T-helper 1 cell treated with Interleukin-12 subunit alpha and Interleukin-12 subunit beta and Interleukin-4 antibody, amounts not matched to agents 30 μg/mL and 1 μg/mL, for 36 hours (primary cell): ENCODE data around the gene MAGI2.

ENCODE experiments used
- H3K27ac Mint-ChIP-seq: one replicate; pipeline ENCODE4 v1.8.0; 2021; ENCODE audit warnings: mild to moderate bottlenecking, mixed read lengths
- H3K27me3 Mint-ChIP-seq: one replicate; pipeline ENCODE4 v1.8.0; 2021; ENCODE audit warnings: low read depth, mixed read lengths
- H3K36me3 Mint-ChIP-seq: one replicate; pipeline ENCODE4 v1.8.0; 2021; ENCODE audit warnings: low read depth, mixed read lengths
- H3K4me1 Mint-ChIP-seq: one replicate; pipeline ENCODE4 v1.8.0; 2021; ENCODE audit warnings: low read depth, mixed read lengths
- H3K4me3 Mint-ChIP-seq: one replicate; pipeline ENCODE4 v1.8.0; 2021; ENCODE audit warnings: mild to moderate bottlenecking, moderate library complexity, mixed read lengths
- H3K9me3 Mint-ChIP-seq: one replicate; pipeline ENCODE4 v1.8.0; 2021; ENCODE audit warnings: mixed read lengths

The MAGI2 gene

DNA sequence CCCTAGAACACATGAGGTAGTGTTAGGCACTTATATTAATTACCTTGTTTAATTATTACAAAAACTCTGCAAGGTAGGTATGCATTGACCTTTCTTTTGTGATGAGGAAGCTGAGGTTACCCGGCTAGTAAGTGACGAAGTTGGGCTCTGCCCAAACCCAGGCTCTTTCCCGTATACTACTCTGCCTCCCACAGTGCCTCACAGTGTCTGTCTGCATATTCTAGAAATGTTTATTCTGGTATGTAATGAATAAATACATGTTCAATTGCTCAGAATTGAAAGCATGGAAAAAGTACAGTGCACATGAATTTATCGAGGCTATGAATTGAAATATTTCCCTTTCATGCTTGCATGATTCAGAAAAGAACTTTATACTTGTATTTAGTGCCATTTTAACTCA lies 1350.0 kb downstream of the MAGI2 start:
- Mint-ChIP-seq H3K36me3 (no peaks in the 10 kb centered on the region), H3K27ac (no peak overlapping the region), H3K4me1 (no peaks in the 10 kb centered on the region), H3K9me3 (no peaks in the 10 kb centered on the region), H3K27me3 (no peaks in the 10 kb centered on the region), H3K4me3 (no peak overlapping the region)

DNA sequence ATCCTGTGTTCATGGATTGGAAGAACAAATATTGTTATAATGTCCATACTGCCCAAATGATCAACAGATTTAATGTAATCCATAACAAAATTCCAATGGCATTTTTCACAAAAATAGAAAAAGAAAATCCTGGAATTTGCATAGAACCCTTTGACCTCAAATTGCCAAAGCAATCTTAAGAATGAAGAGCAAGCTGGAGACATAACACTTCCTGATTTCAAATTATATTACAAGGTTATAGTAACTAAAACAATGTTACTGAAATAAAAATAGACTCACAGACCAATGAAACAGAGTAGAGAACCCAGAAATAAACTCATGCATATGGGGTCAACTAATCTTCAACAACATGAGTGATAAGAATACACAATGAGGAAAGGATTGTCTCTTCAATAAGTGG lies 1352.4 kb downstream of the MAGI2 start:
- H3K36me3 Mint-ChIP-seq = no peaks in the 10 kb centered on the region
- H3K9me3 Mint-ChIP-seq = no peaks in the 10 kb centered on the region
- peaks cover 7% of the 10 kb centered on the region for H3K27me3 Mint-ChIP-seq
- H3K4me3 Mint-ChIP-seq = no peak overlapping the region
- no peaks in the 10 kb centered on the region for H3K4me1 Mint-ChIP-seq
- no peak overlapping the region for H3K27ac Mint-ChIP-seq

DNA sequence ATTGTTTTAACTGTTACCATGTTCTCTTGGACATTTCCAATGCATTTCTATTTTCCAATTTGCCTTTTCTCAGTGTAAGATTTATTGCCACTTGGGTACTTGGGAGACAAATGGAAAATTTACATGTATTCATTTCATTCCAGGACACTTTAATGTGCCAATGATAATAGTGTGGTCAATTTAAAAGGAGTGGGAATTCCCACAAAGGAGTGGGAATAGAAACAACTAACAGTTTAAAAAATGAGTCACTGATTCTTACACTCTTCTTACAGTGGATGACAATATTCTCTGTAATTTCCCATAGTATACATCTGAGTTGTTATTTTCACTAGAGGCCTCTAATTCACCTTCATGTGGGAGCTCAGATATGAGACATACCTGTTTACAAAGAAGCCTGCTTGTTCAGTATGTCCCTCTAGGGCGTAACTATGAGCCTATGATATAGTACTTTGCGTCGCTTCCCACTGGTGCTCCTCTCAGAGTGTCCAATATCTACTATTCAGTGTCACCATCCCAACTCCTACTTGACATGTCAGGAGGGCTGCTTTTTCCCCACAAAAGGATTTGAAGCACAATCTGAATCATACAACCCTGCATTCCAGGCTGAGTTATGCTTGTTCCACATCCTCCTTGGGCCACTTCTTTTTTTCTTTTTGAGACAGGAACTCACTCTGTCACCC lies 1353.6 kb downstream of the MAGI2 start:
- no peaks in the 10 kb centered on the region for H3K9me3 Mint-ChIP-seq
- no peaks in the 10 kb centered on the region for H3K4me1 Mint-ChIP-seq
- H3K27me3 Mint-ChIP-seq = peaks cover 7% of the 10 kb centered on the region
- no peak overlapping the region for H3K4me3 Mint-ChIP-seq
- no peak overlapping the region for H3K27ac Mint-ChIP-seq
- H3K36me3 Mint-ChIP-seq = no peaks in the 10 kb centered on the region

DNA sequence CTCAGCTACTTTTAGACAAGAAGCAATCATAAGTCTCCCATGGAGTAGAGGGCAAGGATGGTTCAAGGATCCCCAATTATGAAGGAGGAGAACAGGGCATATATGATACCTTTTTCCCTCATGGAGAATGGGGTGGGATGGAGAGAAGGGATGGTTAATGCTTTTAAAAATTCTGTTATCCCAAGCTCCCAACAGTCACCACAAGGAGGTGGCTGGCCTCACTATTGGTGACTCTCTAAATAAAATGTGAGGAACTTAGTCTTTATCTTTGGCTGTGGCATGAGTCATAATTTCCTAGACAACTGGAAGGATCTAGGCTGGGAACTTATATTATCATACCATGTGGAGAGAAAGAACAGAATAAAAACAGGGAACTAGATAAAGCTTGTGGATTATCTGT lies 1357.9 kb downstream of the MAGI2 start:
- Mint-ChIP-seq H3K27me3 (peaks cover 7% of the 10 kb centered on the region), H3K4me1 (no peaks in the 10 kb centered on the region), H3K27ac (no peak overlapping the region), H3K36me3 (no peaks in the 10 kb centered on the region), H3K4me3 (no peak overlapping the region), H3K9me3 (no peaks in the 10 kb centered on the region)

DNA sequence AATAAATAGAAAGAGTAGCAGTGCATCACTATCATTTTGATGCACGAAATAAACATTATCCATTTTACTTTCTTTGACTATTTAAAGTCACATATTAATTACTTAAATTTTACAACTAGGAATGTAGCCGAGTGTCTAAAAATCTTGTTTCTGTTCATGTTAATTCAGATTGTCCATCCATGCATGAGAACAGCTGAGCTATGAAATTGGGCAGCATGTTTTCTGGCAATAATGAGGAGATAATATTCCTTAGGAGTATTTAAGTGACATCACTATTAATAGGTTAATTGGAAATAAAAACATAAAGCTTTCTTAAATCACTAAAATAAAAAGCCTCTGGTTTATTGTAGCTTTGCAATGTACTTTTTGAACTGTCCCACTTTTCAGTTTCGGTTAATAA lies 1361.1 kb downstream of the MAGI2 start:
- Mint-ChIP-seq H3K27ac (no peak overlapping the region), H3K27me3 (peaks cover 6% of the 10 kb centered on the region), H3K36me3 (no peaks in the 10 kb centered on the region), H3K9me3 (no peaks in the 10 kb centered on the region), H3K4me1 (no peaks in the 10 kb centered on the region), H3K4me3 (no peak overlapping the region)

DNA sequence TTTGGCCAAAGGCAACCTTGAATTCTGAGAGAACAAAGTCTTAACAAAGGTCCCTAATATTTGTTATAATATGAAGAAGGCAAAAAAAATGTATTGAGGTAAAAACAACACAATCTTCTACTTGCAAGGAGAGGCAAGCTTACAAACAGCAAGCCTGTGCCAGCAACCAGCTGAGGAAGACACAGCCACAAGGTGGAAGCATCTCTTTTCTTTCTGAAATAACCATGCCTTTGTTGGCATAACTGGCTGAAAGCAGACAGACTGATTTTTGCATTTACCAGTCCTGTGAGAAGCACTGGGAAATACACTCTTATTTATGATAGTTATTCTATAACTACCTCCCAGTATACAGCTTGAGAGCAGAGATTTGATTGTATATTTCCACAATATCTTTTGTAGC lies 1362.9 kb downstream of the MAGI2 start:
- Mint-ChIP-seq H3K27me3 (no peaks in the 10 kb centered on the region), H3K9me3 (no peaks in the 10 kb centered on the region), H3K27ac (no peak overlapping the region)

DNA sequence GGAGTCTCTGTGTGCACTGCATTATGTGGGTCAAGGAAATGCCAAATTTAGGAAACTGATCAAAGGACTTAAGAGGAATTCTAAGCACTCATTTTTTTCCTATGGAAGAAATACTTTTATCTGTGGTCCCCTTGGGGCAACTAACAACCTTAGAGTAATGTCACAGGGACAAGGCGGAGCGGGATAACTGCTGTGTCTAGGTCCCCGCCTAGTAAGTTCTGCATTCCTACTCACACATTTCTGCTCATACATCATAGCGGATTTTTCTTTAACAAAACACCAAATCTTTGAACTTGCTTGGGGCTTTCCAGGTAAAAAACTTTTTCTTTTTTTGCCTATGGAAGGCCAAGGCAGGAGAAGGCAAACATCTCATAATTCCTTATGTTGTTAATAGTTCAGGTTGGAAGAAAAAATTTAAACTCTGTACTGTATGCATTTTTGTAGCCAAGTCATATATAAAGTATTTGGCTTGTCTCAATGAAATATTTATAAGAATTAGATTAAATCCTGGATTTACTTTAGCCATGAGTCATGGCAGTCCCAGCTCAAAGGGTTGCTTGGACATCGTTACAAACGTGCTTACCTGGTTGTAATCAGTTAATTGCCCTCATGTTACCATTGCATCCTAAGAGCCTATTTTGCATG lies 1369.9 kb downstream of the MAGI2 start:
- Mint-ChIP-seq H3K4me1 (no peaks in the 10 kb centered on the region), H3K4me3 (no peak overlapping the region), H3K27ac (no peak overlapping the region), H3K36me3 (no peaks in the 10 kb centered on the region), H3K27me3 (peaks cover 4% of the 10 kb centered on the region), H3K9me3 (no peaks in the 10 kb centered on the region)

More for the DNA sequence above, 1362.9 kb downstream of the MAGI2 start:
- Mint-ChIP-seq H3K36me3 (no peaks in the 10 kb centered on the region), H3K4me3 (no peak overlapping the region), H3K4me1 (no peaks in the 10 kb centered on the region)

DNA sequence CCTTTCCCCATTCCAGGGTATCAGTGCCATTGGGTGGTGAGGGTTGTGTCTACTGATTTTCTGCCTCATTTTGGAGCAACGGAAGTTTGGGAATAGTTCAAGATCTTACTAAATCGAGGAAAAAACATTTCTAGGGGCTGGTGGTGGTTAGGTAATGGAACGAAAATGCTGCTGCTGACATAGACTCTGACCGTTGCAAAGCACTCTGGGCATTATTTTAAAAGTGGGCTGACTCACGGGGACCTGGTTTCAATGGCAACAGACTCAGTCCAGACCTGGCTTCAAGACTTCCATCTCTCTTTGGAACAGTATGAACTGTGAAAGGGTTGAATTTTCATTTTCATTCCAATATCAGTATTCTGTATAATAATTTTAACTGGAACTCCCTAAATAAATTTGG lies 1370.9 kb downstream of the MAGI2 start:
- Mint-ChIP-seq H3K27me3 (peaks cover 8% of the 10 kb centered on the region), H3K36me3 (no peaks in the 10 kb centered on the region), H3K4me3 (no peak overlapping the region), H3K27ac (no peak overlapping the region), H3K4me1 (no peaks in the 10 kb centered on the region), H3K9me3 (no peaks in the 10 kb centered on the region)

DNA sequence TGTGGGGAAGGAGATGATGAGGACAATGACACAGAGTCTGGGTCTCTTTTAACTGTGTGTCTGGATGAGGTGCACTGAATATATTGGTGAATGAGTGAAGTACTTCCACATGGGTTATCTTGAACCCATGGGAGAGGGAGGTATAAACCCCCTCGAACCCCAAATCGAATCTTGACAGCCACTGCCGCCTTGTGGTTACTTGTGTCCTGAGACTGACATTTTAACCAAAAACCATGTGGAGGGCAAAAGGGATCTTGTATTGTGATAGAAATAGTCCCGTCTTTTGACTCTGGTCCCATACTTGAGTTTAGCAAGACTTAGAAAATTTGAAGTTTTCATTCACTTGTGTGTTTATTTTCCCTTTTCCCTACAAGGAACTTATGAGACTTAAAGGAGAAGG lies 1371.6 kb downstream of the MAGI2 start:
- Mint-ChIP-seq H3K27me3 (peaks cover 8% of the 10 kb centered on the region), H3K4me3 (no peak overlapping the region), H3K9me3 (no peaks in the 10 kb centered on the region), H3K36me3 (no peaks in the 10 kb centered on the region), H3K4me1 (no peaks in the 10 kb centered on the region), H3K27ac (no peak overlapping the region)

DNA sequence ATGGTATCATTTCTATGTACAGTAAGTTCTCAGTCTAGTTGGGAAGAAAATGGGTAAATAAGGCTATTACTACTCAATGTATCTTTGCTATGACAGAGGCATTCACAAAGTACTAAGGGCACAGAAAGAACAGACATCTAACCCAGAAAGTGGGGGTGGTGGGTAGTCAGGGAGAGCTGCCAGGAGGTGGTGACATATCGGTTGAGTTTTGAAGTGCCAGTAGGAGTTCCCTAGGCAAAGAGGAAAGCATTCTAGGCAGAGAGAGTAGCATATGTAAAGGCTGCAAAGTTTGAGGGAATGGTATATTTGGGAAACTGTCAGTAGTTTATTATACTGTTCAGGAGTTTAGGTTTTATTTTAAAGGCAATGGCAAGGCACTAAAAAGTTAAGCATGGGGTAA lies 1372.1 kb downstream of the MAGI2 start:
- H3K4me1 Mint-ChIP-seq = no peaks in the 10 kb centered on the region
- H3K36me3 Mint-ChIP-seq = no peaks in the 10 kb centered on the region
- no peaks in the 10 kb centered on the region for H3K9me3 Mint-ChIP-seq
- H3K27ac Mint-ChIP-seq = no peak overlapping the region
- H3K27me3 Mint-ChIP-seq = peaks cover 8% of the 10 kb centered on the region
- no peak overlapping the region for H3K4me3 Mint-ChIP-seq

DNA sequence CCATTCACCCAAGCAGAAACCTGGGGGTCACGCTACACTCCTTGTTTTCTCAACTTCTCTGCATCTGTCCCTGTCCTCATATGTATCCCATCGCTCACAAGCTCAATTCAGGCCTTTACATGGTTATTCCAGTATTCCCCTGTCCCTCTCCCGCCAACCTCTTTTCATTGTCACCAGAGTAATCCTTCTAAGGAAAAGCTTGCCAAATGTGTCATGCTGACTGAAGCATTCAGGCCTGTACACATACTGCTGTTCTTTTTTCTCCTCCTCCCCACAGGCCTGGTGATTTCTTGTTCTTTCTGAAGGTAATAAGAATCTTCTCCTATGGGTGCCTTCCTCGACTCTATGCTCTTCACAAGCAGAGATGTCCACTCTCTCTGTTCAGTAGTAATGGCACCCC lies 1372.7 kb downstream of the MAGI2 start:
- H3K27ac Mint-ChIP-seq = no peak overlapping the region
- peaks cover 8% of the 10 kb centered on the region for H3K27me3 Mint-ChIP-seq
- no peaks in the 10 kb centered on the region for H3K9me3 Mint-ChIP-seq
- no peaks in the 10 kb centered on the region for H3K4me1 Mint-ChIP-seq
- H3K36me3 Mint-ChIP-seq = no peaks in the 10 kb centered on the region
- no peak overlapping the region for H3K4me3 Mint-ChIP-seq

DNA sequence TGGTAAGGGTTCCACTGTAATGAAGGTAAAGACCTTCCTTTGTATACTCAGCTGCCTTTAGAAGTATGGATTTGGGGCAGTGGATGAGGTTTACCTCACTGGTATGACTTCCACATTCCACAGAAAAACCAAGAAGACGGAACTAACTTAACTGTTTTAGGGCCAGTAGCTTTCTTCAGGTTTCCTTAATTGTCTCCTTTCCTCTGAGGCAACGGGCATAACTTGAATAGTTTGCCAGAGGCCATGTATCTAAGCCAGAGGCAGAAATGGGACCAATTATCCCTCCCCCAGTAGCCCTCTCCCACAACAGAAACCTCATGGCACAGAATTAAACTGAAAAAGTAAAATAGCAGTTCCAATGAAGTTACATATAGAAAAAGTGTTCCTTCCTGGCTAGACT lies 1373.2 kb downstream of the MAGI2 start:
- Mint-ChIP-seq H3K4me1 (no peaks in the 10 kb centered on the region), H3K27ac (no peak overlapping the region), H3K4me3 (no peak overlapping the region), H3K36me3 (no peaks in the 10 kb centered on the region), H3K27me3 (peaks cover 8% of the 10 kb centered on the region), H3K9me3 (no peaks in the 10 kb centered on the region)

DNA sequence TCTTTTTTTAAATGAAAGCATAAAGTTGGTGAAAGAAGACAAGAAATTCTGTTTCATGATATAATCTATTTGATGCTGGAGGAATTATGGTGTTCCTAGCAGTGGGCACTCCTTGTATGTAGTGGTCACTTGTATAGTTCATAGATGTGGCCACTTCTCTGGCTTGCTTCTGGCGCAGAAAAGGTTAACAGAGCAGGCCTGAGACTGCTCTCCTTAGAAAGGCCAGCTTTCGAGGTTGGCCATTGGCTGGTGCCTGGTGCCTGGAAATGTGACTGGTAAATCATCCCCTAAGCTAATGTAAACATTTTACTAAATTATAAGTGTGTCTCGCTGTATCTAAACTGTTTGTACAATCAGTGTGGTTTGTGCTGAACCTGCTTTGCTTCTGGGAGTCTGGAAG lies 1378.8 kb downstream of the MAGI2 start:
- no peak overlapping the region for H3K4me3 Mint-ChIP-seq
- peaks cover 7% of the 10 kb centered on the region for H3K27me3 Mint-ChIP-seq
- H3K4me1 Mint-ChIP-seq = no peaks in the 10 kb centered on the region
- no peaks in the 10 kb centered on the region for H3K36me3 Mint-ChIP-seq
- H3K27ac Mint-ChIP-seq = no peak overlapping the region
- no peaks in the 10 kb centered on the region for H3K9me3 Mint-ChIP-seq

DNA sequence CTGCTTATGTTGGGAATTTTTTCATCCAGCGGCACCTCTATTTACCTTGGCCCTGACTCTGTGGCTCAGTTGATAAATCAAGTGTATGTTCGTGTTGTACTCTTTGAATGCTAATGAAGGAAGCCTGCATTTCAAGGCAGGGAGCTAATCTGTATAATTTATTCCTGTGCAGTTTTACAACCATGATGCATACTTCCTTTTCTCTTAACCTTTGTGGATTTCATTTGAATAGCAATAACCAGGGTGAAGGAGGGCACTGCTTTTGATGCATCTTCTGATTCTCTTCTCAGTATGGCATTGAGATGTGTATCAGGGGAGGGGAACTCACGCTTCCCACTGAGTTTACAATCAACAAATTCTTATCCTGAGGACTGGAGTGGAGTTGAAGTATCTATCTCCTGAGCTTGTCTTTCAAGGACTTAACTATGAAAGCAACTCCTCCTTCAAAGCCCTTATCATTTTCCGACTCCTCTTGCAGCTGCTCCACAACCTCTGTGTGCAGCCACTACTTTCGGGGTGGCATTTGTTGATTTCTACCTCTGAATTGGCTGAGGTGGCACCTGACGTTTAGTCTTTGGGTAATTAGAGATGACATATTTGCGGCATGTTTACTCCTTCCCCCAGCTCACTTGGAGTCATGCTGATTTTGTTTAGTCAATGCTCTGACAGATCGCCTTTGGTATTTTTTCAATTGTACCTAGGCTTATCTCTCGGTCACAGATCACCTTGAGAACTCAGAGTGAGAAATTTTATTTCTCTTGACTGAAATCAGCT lies 1379.7 kb downstream of the MAGI2 start:
- Mint-ChIP-seq H3K9me3 (no peaks in the 10 kb centered on the region), H3K36me3 (no peaks in the 10 kb centered on the region), H3K4me3 (no peak overlapping the region), H3K27ac (no peak overlapping the region), H3K27me3 (peaks cover 4% of the 10 kb centered on the region), H3K4me1 (no peaks in the 10 kb centered on the region)

DNA sequence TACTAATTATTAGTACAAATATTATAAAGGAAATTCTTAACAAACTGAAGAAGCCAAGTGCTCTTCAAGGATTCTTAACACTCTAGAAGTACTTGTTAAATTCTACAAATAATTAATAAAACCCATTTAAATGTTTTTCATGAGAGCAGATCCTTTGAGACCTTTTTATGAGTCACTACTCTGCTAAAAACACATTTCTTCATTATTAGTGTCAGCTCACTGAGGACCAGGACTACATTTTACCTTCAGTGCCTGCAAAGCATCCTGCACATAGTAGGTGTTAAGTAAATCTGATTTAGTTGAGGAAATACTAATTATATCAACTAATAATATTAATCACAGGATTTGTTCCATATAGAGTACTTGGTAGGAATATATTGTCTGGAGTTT lies 1381.3 kb downstream of the MAGI2 start:
- H3K4me1 Mint-ChIP-seq = no peaks in the 10 kb centered on the region
- H3K9me3 Mint-ChIP-seq = no peaks in the 10 kb centered on the region
- no peak overlapping the region for H3K4me3 Mint-ChIP-seq

More for the DNA sequence above, 1381.3 kb downstream of the MAGI2 start:
- no peaks in the 10 kb centered on the region for H3K27me3 Mint-ChIP-seq
- no peaks in the 10 kb centered on the region for H3K36me3 Mint-ChIP-seq
- no peak overlapping the region for H3K27ac Mint-ChIP-seq
